Adrenal gland (tissue), 5 donors: ENCODE results near the gene GALNT16.

Experiments
- CTCF ChIP-seq, 6 experiments: fragments of 450-650 bp in 4 of 6; fragments of 200-600 bp in 2 of 6; sonication (generic) in 1 of 6; IDR thresholded peaks; 1 replicate in 5 of 6; 2 replicates in 1 of 6; pipeline versions ENCODE4 v1.5.1 to v1.8.0; 2016 to 2021; ENCODE audit warnings: antibody characterized with exemption in 6 of 6, mild to moderate bottlenecking in 2 of 6, moderate library complexity in 1 of 6
- POLR2A ChIP-seq, 2 donors: fragments of 450-650 bp; IDR thresholded peaks; one replicate each; pipeline ENCODE4 v1.6.1; 2017; ENCODE audit warnings: antibody characterized with exemption in 2 of 2, mild to moderate bottlenecking in 2 of 2, moderate library complexity in 1 of 2
- donor health status: DM: no; HTN: no; CAD: no.

GRCh38 chr14:69398818-69399210 lies 138.9 kb downstream of the GALNT16 start:
- no peak for TF ChIP-seq POLR2A (IDR thresholded peaks at IDR 0.05)
- TF ChIP-seq CTCF (IDR thresholded peaks at IDR 0.05), result no peak
